ENCODE measurements around the gene RAD51B.
A peak's percentile ranks its signal among the peaks of the same experiment; 100 is the strongest.

The RAD51B gene

DNA sequence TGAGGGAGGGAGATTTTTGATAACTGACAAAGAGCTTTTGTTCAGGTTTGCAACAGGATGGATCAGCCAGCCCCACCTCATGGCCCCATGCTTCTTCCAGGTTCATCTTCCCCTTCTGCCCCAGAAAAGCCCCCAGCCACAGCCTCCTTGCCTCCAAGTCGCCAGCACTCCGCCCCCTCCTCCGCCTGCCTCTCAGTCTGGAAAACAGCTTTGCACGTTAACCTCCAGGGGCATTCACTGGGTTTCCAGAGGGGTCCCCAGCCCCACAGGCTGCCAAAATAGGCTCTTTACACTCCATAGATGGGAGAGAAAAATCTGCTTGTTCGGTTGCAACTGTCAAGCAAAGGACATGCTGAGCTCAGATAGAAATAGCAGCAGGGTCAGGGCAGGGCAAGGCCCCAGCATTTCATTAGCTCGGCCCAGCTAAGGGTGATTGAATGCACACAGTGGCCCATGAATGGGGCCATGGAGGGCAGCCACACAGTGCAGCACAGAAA is 719.7 kb downstream of the RAD51B start:
- no peak for DNase-seq
- no peak overlapping the region for H3K27ac ChIP-seq

DNA sequence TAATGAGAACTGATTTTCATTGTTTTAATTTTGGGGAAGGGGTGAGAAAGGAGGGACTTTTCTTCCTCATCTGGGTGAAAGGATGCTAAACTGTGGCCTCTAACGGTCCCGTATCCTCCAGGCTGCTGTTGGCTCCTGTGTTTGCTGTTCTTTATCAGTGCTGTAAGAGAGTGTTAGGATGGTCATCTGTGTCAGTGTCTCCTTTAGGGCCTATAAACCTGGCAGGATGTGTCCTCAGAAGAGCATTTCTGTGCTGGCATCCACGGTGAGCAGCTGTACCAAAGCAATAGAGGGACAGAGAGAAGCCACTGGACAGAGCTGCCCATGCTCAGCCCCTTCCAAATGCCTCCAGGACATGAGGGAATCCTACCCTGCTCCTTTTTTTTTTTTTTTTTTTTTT is 720.2 kb downstream of the RAD51B start:
- TF ChIP-seq, protein P1, sequence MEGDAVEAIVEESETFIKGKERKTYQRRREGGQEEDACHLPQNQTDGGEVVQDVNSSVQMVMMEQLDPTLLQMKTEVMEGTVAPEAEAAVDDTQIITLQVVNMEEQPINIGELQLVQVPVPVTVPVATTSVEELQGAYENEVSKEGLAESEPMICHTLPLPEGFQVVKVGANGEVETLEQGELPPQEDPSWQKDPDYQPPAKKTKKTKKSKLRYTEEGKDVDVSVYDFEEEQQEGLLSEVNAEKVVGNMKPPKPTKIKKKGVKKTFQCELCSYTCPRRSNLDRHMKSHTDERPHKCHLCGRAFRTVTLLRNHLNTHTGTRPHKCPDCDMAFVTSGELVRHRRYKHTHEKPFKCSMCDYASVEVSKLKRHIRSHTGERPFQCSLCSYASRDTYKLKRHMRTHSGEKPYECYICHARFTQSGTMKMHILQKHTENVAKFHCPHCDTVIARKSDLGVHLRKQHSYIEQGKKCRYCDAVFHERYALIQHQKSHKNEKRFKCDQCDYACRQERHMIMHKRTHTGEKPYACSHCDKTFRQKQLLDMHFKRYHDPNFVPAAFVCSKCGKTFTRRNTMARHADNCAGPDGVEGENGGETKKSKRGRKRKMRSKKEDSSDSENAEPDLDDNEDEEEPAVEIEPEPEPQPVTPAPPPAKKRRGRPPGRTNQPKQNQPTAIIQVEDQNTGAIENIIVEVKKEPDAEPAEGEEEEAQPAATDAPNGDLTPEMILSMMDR (IDR thresholded peaks at IDR 0.05; ENCODE audit: low read depth, low read length, missing control alignments), result no peak
- Histone ChIP-seq H3K27me3 (replicated peaks) (no peaks in the 10 kb centered on the region), H3K36me3 (replicated peaks) (no peaks in the 10 kb centered on the region), H3K4me3 (ENCODE audit: low read depth, low read length) (no peak overlapping the region), H3K27ac (no peak overlapping the region)
- in situ Hi-C loops (cut with HindIII; ENCODE audit: low pct_ligation_motif_present, low sequenced_read_pairs), result no loop called here
- DNase-seq, result no peak

More for the DNA sequence above, 719.7 kb downstream of the RAD51B start:
- in situ Hi-C loops (cut with HindIII; ENCODE audit: low pct_ligation_motif_present, low sequenced_read_pairs), result no loop called here
- TF ChIP-seq, protein P1 (IDR thresholded peaks at IDR 0.05; ENCODE audit: low read depth, low read length, missing control alignments), result no peak
- Histone ChIP-seq H3K4me3 (ENCODE audit: low read depth, low read length) (no peak overlapping the region), H3K36me3 (replicated peaks) (no peaks in the 10 kb centered on the region), H3K27me3 (replicated peaks) (no peaks in the 10 kb centered on the region)

DNA sequence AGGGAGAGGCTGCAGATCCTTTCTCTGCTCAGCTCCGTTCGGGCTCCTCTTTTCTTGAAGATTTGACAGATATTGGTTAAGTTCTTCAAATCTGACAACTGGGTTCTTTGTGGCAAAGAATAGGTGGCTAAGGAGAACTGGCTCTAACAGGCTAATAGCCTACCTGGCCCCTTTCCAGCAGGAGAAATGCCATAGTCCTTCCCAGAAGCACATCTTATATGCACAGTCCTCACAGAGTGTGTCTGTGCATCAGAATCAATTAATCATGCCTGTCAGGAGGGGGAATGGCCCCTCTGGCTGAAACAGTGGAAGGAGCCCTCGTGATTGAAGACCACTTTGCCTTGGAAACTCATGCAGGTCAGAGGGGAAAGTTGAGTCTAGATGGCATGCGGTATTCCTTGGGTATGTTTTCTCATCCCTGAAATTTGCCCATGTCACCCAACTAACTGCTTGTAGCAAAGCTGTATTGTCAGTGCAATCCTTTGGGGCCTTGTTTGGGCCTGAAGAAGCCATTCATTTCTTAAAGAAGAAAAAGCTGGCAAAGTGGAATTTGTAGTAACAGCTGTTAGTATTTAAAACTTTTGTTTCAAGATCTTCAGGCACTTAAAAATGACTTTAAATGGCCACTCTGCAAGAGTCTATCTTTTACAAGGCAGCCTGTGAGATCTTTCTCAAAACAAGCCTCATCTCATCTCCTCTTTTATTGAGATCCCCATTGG is 721.8 kb downstream of the RAD51B start:
- no peak overlapping the region for H3K27ac ChIP-seq
- H3K4me3 ChIP-seq (ENCODE audit: low read depth, low read length), result no peak overlapping the region
- TF ChIP-seq, protein P1 (IDR thresholded peaks at IDR 0.05; ENCODE audit: low read depth, low read length, missing control alignments), result no peak
- no peaks in the 10 kb centered on the region for H3K27me3 ChIP-seq (replicated peaks)
- H3K36me3 ChIP-seq (replicated peaks), result no peaks in the 10 kb centered on the region
- DNase-seq, result no peak
- in situ Hi-C loops (cut with HindIII; ENCODE audit: low pct_ligation_motif_present, low sequenced_read_pairs), result no loop called here

DNA sequence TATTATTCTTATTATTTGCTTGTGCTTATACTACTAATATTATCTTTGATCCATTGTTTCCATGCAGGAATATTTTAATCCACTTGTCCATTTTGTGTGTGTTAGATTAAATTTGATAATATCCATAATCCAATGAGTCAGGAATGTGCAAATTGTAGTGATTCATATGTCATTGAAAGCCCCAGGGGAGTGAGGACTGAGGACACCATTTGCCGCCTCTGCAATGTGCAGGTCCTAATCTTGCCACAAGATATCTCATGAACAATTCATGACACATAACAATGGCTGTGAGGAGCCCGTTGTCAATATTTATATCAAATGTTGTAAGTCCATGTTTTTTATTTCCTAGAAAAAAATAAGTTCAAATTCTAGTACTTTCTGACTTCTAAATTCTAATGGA is 722.8 kb downstream of the RAD51B start:
- DNase-seq, result no peak
- H3K27ac ChIP-seq, result no peak overlapping the region
- TF ChIP-seq, protein P1 (IDR thresholded peaks at IDR 0.05; ENCODE audit: low read depth, low read length, missing control alignments), result no peak
- H3K4me3 ChIP-seq (ENCODE audit: low read depth, low read length), result no peak overlapping the region
- no peaks in the 10 kb centered on the region for H3K36me3 ChIP-seq (replicated peaks)
- in situ Hi-C loops (cut with HindIII; ENCODE audit: low pct_ligation_motif_present, low sequenced_read_pairs), result no loop called here
- no peaks in the 10 kb centered on the region for H3K27me3 ChIP-seq (replicated peaks)

DNA sequence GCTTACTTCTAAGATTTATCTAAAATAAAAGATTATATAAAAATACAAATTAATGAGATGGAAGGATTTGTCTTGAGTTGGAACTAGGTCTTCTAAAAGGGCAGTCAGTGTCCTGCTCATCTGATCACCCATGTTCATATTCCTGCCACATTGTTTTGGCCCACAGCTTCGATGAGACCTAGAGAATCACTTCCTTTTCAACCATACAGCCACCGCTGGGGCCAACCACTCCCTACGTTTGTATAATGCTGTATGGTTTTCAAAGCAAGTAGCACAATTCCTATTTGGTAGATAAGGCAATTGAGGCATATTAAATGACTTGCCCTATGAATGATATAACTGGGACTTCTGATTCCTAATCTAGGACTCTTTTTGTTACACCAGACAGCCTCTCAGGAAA is 723.9 kb downstream of the RAD51B start:
- no peaks in the 10 kb centered on the region for H3K27me3 ChIP-seq (replicated peaks)
- TF ChIP-seq, protein P1 (IDR thresholded peaks at IDR 0.05; ENCODE audit: low read depth, low read length, missing control alignments), result no peak
- DNase-seq, result no peak
- H3K4me3 ChIP-seq (ENCODE audit: low read depth, low read length), result no peak overlapping the region
- in situ Hi-C loops (cut with HindIII; ENCODE audit: low pct_ligation_motif_present, low sequenced_read_pairs), result no loop called here
- H3K27ac ChIP-seq, result peak overlapping the region; percentile 79
- H3K36me3 ChIP-seq (replicated peaks), result no peaks in the 10 kb centered on the region
